GM19468 (cell line): ENCODE measurements around the gene DIP2C.
"Not testable (repeated sequence)": the region's sequence is repeated elsewhere in the genome, so short reads cannot be mapped to it uniquely, and the experiment has no call there.

Source experiments
- ATAC-seq: cut with Tn5 transposase; IDR thresholded peaks from one replicate; pipeline ENCODE4 v1.9.1; 2021; ENCODE audit warnings: mild to moderate bottlenecking, moderate library complexity, moderate number of reproducible peaks; ENCODE audit not compliant: unreplicated experiment; ENCODE audit errors: extremely low read depth

The DIP2C gene

GRCh38 chr10:679556-679955 is 9.9 kb downstream of the DIP2C start:
- no peak for ATAC-seq

DNA sequence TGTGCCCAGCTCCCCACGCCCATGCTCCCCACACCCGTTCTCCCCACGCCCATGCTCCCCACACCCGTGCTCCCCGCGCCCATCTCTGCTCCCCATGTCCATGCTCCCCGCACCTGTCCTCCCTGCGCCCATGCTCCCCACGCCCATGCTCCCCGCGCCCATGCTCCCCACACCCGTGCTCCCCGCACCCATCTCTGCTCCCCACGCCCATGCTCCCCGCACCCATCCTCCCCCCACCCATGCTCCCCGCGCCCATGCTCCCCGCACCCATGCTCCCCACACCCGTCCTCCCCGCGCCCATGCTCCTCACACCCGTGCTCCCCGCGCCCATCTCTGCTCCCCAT is 10.8 kb downstream of the DIP2C start:
- not testable (repeated sequence) for ATAC-seq

GRCh38 chr10:677750-678661 is 11.5 kb downstream of the DIP2C start:
- ATAC-seq, result no peak

GRCh38 chr10:677038-677437 is 12.4 kb downstream of the DIP2C start:
- ATAC-seq, result no peak

- no peak for ATAC-seq
These were observed 13.3 kb downstream of the DIP2C start for GRCh38 chr10:676178-676577.

DNA sequence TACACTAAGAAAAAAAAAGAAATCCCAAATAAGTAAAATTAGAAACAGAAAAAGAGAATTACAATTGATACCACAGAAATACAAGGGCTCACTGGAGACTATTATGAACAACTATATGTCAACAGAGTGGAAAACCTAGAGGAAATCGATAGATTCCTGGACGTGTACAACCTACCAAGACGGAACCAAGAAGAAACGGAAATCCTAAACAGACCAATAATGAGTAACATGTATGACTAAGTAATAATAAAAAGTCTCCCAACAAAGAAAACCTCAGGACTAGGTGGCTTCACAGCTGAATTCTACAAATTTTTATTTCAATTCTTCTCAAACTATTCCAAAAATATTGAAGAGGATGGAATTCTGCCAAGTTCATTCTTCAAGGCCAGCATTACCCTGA is 13.9 kb downstream of the DIP2C start:
- ATAC-seq, result no peak

GRCh38 chr10:673492-673891 is 16.0 kb downstream of the DIP2C start:
- ATAC-seq, result no peak

- no peak for ATAC-seq
These were observed 16.5 kb downstream of the DIP2C start for GRCh38 chr10:672992-673391.

DNA sequence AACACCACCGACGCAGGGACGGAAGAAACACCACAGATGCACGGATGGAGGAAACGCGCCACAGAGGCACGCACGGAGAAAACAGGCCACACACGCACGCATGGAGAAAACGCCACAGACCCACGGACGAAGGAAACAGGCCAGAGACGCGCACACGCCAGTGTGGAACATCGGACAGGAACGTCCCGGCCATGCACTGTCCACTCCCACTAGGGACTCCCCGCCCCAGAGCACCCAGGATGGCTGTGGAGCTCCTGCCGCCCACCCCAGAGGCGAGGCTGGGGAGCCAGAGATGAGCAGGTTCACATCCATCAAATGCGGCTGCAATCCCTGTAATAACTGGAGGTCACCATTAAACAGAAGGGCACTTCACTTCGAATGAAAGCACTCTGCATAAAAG is 17.3 kb downstream of the DIP2C start:
- ATAC-seq, result no peak

DNA sequence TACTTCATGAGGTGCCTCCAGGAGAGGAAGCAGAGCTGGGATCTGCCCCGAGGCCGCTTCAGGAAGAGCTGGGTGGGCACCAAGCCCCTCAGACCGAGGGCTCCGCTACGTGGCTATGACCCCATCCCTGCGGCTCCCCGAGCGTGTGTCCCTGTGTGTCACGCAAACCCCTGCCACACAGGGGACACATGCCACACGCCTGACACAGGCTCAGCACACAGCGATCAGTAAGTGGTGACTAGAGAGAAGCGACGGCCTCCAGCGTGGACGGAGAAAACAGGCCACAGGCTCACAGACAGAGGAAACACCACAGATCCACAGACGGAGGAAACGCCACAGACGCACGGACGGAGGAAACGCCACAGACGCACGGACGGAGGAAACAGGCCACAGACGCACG is 18.5 kb downstream of the DIP2C start:
- no peak for ATAC-seq

DNA sequence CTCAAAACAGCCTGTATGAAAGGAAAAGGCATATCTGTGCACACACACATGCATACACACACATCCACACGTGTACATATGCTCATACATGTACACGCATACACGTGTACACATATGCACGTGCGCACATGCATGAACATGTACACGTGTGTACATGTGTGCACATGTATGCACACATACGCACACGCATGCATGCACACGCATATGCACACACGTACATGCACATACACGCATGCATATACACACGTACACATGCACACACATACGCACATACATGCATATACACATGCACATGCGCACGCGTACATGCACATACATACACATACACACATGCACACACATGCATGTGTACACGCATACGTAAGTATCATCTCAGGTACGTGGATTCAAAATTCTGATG is 19.4 kb downstream of the DIP2C start:
- no peak for ATAC-seq

DNA sequence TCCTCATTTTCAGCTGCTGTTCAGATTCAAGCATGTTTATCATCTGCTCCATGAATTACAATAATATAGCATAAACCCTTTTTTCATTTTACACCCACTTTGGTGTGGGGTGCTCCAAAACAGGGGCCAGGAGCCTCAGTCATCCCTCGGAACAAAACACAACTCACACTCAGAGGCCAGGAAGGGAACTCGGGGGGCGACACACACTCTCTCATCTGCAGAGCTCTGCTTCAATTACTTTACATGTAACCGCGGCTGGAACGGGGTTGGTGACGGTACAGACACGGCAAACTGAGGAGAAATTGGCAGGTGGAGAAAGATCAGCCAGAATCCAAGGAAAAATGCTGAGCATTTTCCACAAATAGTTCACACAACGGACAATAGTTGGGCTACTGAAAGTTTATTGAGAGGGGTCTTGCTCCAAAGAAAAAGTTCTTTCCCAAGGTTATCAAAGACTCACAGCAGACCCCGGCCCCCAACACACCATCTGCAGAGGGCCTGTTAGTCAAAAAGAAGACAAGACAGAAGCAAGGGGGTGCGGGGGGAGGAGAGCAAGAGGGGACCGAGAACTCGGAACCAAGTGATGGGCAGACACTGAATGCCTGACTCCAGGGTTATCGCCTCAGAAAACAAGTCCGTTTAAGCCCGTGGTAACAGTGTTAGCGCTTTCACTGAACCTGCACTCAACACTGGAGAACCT is 20.5 kb downstream of the DIP2C start:
- no peak for ATAC-seq

DNA sequence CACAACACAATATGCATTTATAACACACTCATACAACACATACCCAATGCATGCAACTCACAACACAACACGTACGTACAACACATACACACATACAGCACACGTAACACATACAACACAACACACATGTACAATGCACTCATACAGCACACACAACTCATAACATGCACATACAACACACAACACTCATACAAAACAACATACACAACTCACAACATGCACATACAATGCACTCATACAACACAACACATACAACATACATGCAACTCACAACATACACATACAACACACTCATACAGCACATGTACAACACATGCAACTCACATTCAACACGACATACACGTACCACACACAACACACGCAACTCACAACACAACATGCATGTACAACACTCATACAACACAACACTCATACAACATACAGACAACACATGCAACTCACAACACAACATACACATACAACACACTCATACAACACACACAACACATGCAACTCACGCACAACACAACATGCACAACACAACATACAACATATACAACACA is 21.8 kb downstream of the DIP2C start:
- ATAC-seq, result no peak

- no peak for ATAC-seq
These were observed 22.4 kb downstream of the DIP2C start for GRCh38 chr10:667096-667495.

DNA sequence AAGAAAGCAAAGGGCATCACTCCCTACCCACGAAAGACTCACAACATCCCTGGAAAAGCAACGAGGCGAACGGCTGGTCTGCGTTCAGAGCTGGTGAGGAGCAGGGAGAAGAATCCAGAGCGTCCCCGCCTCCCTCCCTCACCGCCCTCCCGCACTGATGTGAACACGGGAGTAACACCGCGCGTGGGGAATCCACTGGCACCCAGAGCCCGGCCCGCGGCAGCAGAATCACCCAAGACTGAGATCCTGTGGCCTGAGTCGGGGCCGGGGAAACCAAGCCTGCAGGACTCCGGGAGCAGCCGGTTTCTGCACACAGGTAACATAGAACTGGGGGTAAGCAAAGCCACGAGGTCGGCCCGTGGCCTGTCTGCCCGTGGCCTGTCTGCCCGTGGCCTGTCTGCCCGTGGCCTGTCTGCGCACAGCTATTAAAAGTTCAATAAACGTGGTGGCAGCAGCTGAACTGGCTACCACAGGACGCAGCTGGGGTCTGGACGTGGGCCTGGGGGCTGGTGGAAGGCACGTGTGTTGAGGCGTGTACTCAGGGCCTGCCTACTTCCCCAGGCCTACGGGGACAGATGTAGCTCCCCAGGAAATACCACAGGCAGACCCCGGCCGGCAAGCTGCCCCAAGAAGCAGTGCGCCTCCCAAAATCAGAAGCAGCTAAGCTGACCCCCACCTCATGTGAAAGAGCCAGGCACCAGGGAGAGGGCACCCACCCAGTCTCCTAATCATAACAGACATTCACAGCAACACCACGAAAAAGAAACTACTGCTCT is 23.0 kb downstream of the DIP2C start:
- ATAC-seq, result no peak

- no peak for ATAC-seq
These were observed 23.8 kb downstream of the DIP2C start for GRCh38 chr10:665579-666091.

DNA sequence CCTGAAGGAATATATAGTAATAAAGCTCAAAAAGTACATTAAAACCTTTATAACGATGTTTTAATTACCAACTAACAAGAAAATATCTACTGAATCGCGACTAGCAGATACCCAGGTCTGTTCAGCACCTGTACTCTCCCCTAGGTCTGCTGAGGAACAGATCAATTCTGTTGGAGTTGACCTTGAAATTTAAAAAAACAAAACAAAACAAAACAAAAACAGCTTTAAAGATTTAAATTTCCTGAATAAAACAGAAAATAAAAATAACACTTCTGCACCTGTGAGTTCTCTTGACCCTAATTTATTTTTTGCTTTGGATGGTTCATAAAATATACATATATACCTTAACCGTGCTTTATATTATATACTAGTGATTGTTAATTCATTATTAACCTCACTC is 24.6 kb downstream of the DIP2C start:
- ATAC-seq, result no peak

DNA sequence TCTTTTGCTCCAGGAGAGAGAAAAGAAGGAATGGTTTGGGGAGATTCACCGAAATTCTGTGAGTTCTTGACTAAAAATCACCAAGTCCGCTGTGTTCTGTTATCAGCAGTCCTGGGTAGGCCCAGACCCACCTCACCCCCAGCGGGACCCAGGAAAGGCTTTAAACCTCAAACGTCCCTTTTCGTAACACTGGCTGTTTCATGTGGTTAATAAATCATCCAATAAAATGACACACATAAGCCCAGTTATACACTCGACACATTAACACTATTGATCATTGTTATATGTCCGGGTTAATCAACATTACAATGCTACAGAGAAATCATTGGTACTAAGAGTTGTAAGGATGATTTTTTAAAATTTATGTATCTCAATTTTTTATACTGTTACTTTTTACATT is 25.2 kb downstream of the DIP2C start:
- ATAC-seq, result no peak

DNA sequence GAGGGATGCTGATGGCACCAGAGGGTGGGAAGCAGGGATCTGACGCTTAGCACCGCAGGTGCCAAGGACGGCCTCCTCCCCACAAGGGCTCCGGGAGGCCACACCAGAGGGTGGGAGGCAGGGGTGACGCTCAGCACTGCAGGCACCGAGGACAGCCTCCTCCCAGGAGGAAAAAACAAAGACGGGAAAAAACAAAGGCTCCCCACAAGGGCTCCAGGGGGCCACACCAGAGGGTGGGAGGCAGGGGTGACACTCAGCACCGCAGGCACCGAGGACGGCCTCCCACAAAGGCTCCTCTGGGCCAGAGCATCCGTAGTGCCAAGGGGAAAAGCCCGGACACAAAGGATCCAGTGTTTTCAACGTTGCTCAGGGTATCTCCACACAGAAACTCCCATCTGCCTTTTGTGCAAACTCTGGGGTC is 25.6 kb downstream of the DIP2C start:
- ATAC-seq, result no peak

GRCh38 chr10:663466-663751 is 26.1 kb downstream of the DIP2C start:
- no peak for ATAC-seq
